Spinal cord (tissue), 10 donors: ENCODE results near the gene TSPAN7. TPM values are rescaled to one million over a fixed set of nuclear protein-coding genes. Genes with fewer than 3 reads are reported as not detected.

ENCODE experiments used
- DNase-seq, 6 donors: peaks; one replicate each; pipeline versions ENCODE4 v3.0.0 to v3.0.0-alpha.2; 2013 to 2015; ENCODE audit warnings: low spot score in 6 of 6, low read depth in 4 of 6
- H3K27ac ChIP-seq: one replicate; pipeline ENCODE4 v1.5.1; 2013; ENCODE audit warnings: low read depth, low read length, control low read depth
- H3K27me3 ChIP-seq: one replicate; pipeline ENCODE4 v1.6.1; 2013; ENCODE audit warnings: low read length; ENCODE audit not compliant: control insufficient read depth, insufficient read depth
- H3K36me3 ChIP-seq: one replicate; pipeline ENCODE4 v1.6.1; 2013; ENCODE audit warnings: low read length; ENCODE audit not compliant: control insufficient read depth, insufficient read depth
- H3K4me1 ChIP-seq: one replicate; pipeline ENCODE4 v1.6.1; 2013; ENCODE audit warnings: low read length; ENCODE audit not compliant: control insufficient read depth, insufficient read depth
- H3K4me3 ChIP-seq: one replicate; pipeline ENCODE4 v1.5.1; 2013; ENCODE audit warnings: low read depth, low read length, control low read depth
- H3K9me3 ChIP-seq: one replicate; pipeline ENCODE4 v1.6.1; 2013; ENCODE audit warnings: low read length; ENCODE audit not compliant: control insufficient read depth, insufficient read depth
- WGBS: methylation state at CpG from one replicate; pipeline ENCODE4 v1.1.5; 2013; ENCODE audit warnings: missing lambda C conversion rate; ENCODE audit not compliant: insufficient coverage; 5-methylcytosine and 5-hydroxymethylcytosine counted together
- polyA plus RNA-seq, 2 donors: library from polyadenylated mRNA; unstranded; fragments of 120-200 nt; gene quantifications; one replicate each; pipeline ENCODE4 v1.2.1, GENCODE V29; 2013; ENCODE audit not compliant: insufficient read length in 2 of 2
- total RNA-seq, 2 donors: library from RNA; depleted of rRNA in 1 of 2; stranded (reverse); fragments of 120-200 nt in 1 of 2; fragments of >200 nt in 1 of 2; gene quantifications; one replicate each; pipeline versions ENCODE4 v1.2.3 to v1.2.4, GENCODE V29; 2013 to 2014
- donor health status: healthy.

The TSPAN7 gene
- total and polyA plus RNA-seq, 4 donors, result 177 to 601 (median 366) TPM

DNA sequence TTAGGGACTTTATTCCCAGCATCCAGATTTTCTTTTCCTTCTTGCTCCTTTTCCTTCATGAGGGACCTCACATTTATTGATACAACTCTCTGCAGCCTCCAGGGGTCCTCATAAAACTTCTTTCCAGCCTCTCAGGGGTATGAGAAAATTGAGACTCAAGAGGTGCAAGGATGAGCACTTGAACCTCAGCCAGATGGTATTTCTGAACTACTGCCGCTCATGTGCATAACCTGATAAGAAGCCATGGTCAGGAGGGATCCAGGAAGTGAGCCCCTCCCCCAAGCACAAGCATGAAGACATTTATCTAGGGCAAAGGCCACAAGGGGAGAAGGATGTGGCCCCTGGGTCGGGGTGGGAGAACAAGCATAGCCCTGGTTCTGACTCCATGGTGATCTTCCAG lies 73.3 kb downstream of the TSPAN7 start:
- H3K4me3 ChIP-seq, result no peak overlapping the region
- H3K27ac ChIP-seq, result no peak overlapping the region
- WGBS, result 67% methylated on average over 1 of the region's 2 CpGs
- H3K4me1 ChIP-seq, result peaks cover 4% of the 10 kb centered on the region
- no peak for DNase-seq
- H3K27me3 ChIP-seq, result peaks cover 3% of the 10 kb centered on the region
- H3K9me3 ChIP-seq, result peaks cover 2% of the 10 kb centered on the region
- no peaks in the 10 kb centered on the region for H3K36me3 ChIP-seq

DNA sequence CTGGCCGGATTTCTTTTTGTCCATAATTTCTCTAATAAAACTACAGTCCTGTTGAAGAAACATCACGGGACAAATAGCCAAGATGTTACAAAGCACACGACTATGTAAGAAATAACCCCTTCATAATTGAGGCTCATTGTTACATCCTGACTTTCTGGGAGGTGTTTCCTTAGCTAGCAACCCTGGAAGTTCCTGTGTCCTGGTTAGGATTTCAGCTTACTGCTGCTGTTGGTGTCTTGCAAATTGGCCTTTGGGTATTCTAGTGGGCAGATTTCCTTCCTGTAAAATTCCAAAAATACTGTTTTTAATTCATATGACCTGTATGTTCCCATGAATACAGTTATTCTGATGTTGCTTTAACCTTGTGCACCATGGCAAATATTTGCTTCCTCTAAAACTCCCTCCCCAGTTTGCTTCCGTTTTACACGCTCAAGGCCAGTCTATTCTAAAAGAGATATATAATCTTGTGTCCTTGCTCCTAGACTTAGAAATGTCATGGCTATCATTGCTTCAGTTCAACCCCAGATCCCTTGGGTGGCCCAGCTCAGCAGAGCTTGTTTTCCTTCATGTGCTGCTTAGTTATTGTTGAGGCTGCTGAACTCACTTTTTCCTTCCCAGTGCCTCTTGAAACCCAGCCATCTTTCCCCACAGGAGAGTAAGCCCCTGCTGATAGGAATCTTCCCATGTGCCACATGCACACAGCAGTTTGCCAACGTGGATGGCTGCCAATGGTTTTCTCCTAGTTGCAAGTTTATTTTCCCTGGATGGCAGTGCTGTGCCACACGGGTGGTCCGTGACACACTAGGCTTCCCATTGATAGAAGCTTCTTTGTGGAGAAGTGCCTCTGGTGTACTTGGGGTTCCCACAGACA lies 75.8 kb downstream of the TSPAN7 start:
- Histone ChIP-seq H3K4me3 (no peak overlapping the region), H3K4me1 (peaks cover 4% of the 10 kb centered on the region), H3K27me3 (peaks cover 5% of the 10 kb centered on the region), H3K36me3 (no peaks in the 10 kb centered on the region), H3K27ac (peak overlapping the region; percentile 25), H3K9me3 (peaks cover 2% of the 10 kb centered on the region)
- WGBS, result 17% methylated on average over 1 of the region's 8 CpGs
- DNase-seq, result peak; percentile 24 to 88 (median 38)

DNA sequence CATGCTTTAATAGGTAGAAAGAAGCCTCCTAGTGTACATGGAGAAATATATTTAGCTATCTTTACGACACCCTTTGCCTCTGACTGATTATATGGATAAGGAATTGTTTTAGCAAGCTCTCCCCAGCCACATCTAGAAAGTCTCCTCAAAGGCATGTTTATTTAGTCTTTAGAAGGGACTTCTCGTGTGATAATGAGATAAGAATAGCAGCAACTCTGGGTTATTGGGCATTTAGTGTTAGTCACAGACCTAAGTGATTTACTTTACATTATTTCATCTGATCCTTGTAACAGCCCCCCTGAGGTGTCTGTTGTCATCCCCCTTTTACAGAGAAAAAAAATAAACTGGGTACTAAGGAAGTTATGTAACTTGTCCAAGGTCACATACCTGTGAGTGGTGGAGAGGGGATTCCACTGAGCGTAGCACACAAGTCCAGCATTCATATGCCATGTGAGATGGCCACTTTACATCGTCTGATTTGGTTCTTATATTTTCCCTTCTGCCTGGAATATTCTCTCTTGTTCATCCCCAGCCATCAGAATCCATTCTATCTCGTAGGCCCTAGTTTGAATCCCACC lies 77.7 kb downstream of the TSPAN7 start:
- no peaks in the 10 kb centered on the region for H3K36me3 ChIP-seq
- no peak overlapping the region for H3K4me3 ChIP-seq
- H3K27me3 ChIP-seq, result peaks cover 8% of the 10 kb centered on the region
- DNase-seq, result no peak
- peaks cover 2% of the 10 kb centered on the region for H3K9me3 ChIP-seq
- H3K27ac ChIP-seq, result no peak overlapping the region
- 33% methylated on average over 1 of the region's 5 CpGs for WGBS
- peaks cover 4% of the 10 kb centered on the region for H3K4me1 ChIP-seq

DNA sequence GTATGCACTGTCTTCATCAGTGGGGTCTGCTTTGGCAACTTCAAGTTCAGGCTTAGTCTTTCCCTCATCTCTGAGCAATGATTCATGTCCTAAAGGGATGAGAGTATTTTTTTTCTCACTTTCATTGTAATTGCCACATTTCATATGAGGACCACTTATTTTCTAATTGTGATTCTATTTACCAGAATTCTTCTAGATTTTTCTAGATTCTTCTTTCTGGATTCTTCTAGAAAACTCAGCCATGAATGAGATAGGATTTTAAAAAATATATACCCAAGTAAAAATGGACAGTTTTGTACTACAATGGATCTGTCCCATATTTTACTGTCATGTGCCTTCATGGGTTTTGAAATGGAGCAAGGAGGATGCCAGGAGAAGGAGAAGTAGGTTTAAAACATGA lies 78.4 kb downstream of the TSPAN7 start:
- no peak overlapping the region for H3K27ac ChIP-seq
- H3K27me3 ChIP-seq, result peaks cover 9% of the 10 kb centered on the region
- H3K9me3 ChIP-seq, result peaks cover 2% of the 10 kb centered on the region
- H3K4me1 ChIP-seq, result peaks cover 4% of the 10 kb centered on the region
- no peaks in the 10 kb centered on the region for H3K36me3 ChIP-seq
- no peak overlapping the region for H3K4me3 ChIP-seq
- no peak for DNase-seq

DNA sequence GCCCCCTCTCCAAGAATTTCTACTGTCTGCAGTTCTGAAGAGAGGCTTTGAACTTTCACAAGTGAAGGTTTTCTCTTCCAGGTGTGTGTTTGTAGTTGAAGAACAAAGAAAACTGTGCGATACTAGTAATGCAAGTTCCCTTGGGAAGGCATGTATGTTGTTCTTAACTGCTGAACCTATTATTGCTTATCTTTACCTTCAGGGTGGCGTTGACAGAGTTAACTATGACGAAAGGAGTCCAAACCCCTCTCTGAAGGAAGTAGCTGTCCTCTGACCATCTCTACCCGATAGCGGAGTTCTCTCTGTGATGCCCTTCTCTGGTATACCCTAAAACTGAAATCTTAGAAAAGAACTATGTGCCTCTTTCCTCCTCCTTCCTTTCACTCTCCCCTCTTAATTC lies 79.9 kb downstream of the TSPAN7 start:
- peaks cover 14% of the 10 kb centered on the region for H3K27me3 ChIP-seq
- no peaks in the 10 kb centered on the region for H3K9me3 ChIP-seq
- H3K36me3 ChIP-seq, result no peaks in the 10 kb centered on the region
- 77% methylated on average over 4 of the region's 5 CpGs for WGBS
- H3K27ac ChIP-seq, result no peak overlapping the region
- DNase-seq, result no peak
- H3K4me3 ChIP-seq, result no peak overlapping the region
- peaks cover 4% of the 10 kb centered on the region for H3K4me1 ChIP-seq

DNA sequence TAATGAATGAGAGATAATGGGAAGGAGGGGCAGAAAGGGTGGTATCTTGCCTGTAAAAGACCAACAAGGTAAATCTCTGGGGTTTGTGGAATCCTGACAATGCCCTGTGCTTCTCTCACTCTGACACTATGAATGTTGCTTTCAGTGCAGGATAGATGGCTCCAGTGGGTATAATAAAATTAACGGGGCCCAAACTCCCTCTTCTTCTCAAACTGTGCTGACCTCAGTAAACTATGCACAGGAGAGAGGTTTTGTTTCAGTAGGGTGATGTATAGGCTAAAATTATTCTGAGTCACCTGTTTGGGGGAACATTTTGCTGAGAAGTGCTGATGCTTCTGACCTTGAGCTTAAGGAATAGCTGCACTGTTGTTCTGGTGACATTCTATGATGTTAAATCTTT lies 82.6 kb downstream of the TSPAN7 start:
- no peak overlapping the region for H3K4me3 ChIP-seq
- H3K9me3 ChIP-seq, result no peaks in the 10 kb centered on the region
- no peak overlapping the region for H3K27ac ChIP-seq
- WGBS, result no CpG with 5 or more reads among the region's 1 CpG
- H3K27me3 ChIP-seq, result peaks cover 14% of the 10 kb centered on the region
- H3K4me1 ChIP-seq, result no peaks in the 10 kb centered on the region
- peak in 1 of 6 donors; percentile 58 for DNase-seq
- no peaks in the 10 kb centered on the region for H3K36me3 ChIP-seq

DNA sequence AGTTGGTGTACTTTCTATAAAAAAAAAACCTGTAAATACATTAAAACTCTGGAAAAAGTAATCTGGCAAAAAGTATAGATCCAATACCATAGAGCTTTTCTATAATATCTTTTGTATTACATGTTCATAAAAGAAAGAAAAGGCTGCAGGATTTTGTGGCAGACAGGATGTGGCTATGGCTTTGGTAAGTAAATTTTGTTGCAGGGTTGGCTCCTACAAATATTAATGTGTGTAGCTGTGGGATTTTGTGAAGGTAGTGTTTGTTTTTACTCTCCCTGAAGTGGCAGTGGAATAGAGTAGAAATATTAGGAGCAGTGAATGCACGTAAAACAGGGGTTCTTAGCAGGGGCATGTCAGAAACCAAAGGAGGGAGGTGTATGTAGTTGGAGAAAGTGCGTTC lies 84.8 kb downstream of the TSPAN7 start:
- 80% methylated on average over 2 of the region's 2 CpGs for WGBS
- peaks cover 10% of the 10 kb centered on the region for H3K4me1 ChIP-seq
- H3K27ac ChIP-seq, result no peak overlapping the region
- H3K4me3 ChIP-seq, result no peak overlapping the region
- no peaks in the 10 kb centered on the region for H3K36me3 ChIP-seq
- H3K27me3 ChIP-seq, result peaks cover 10% of the 10 kb centered on the region
- no peaks in the 10 kb centered on the region for H3K9me3 ChIP-seq
- no peak for DNase-seq

DNA sequence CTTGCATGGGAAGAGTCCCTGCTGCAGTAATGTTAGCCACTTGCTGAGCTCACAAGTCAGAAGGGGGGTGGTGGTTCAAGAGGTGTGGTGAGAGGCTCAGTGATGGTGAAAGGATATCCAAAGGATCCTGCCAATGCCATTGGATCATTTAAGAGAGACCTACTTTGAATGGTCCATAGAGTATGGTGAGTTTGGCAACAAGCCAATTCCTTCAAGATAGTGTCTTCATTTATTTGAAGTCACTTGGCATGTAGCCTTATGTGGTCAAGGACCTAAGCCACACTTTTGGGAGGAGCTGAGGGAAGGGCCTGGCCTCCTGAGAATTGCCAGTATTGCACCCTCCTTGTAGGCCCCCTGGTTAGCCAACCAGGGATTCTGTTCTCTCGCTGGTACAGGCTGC lies 87.9 kb downstream of the TSPAN7 start:
- no peak overlapping the region for H3K4me3 ChIP-seq
- H3K27ac ChIP-seq, result no peak overlapping the region
- no peaks in the 10 kb centered on the region for H3K36me3 ChIP-seq
- DNase-seq, result no peak
- peaks cover 10% of the 10 kb centered on the region for H3K4me1 ChIP-seq
- H3K9me3 ChIP-seq, result no peaks in the 10 kb centered on the region
- WGBS, result 67% methylated on average over 1 of the region's 1 CpG
- peaks cover 6% of the 10 kb centered on the region for H3K27me3 ChIP-seq

DNA sequence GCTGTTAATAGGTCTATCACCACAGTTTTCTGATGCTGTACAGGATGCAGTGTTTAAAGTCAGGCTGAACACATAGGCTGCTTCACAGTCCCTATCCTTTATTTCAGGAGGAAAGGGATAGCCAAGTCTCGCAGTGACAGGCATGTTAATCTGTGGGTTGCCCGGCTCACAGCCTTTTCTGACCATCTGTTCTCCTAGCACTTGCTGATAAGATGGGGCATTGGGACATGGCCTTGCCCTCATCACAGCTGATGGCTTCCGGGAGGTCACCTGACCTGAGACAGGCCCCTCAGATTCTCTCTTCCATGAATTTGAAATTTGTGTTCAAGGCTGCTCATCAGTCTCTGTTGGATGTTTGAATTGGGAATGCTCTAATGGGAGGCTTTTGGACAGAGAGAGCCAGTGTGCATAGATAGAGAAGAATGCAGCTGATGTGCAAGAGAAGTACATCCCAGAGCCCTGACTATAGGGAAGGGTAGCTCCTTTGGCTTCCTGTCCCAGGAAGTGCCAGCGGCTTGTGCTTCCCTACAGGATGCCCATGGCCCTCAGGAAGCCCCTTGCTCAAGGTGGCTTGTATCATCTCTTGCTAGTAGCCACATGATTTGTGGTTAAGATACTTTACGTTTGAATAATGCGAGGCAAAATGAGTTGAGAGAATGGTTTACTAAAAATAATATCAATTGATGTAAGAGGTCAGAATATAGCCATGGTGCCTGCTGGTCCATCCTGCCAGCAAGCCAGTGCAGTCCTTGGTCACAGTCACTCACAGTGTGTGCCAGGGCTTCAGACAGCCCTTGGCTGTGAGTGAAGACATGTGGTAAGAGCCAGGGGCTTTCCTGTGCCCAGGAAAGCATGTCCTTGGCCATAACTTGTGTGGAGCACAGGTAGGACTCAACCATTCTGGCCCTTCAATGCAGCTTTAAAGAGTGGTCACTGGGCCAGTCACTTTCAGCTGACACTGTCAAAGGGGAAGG lies 88.6 kb downstream of the TSPAN7 start:
- no peak overlapping the region for H3K4me3 ChIP-seq
- no peak overlapping the region for H3K27ac ChIP-seq
- H3K27me3 ChIP-seq, result peaks cover 6% of the 10 kb centered on the region
- H3K36me3 ChIP-seq, result no peaks in the 10 kb centered on the region
- no peak for DNase-seq
- H3K4me1 ChIP-seq, result peaks cover 10% of the 10 kb centered on the region
- 79% methylated on average over 4 of the region's 6 CpGs for WGBS
- no peaks in the 10 kb centered on the region for H3K9me3 ChIP-seq
